Renal cortical epithelial cell (primary cell): ENCODE measurements around the gene TF. TPM values are rescaled to one million over a fixed set of nuclear protein-coding genes. Genes with fewer than 3 reads are reported as not detected.
A peak's percentile ranks its signal among the peaks of the same experiment; 100 is the strongest.

Source experiments
- DNase-seq: peaks from one replicate; pipeline ENCODE4 v3.0.0-alpha.2; 2011; ENCODE audit warnings: low read depth
- total RNA-seq: library from RNA; depleted of rRNA; stranded (reverse); fragments of >200 nt; gene quantifications from 2 replicates; pipeline ENCODE4 v1.2.3, GENCODE V29; 2014

Gene TF
- total RNA-seq, 1 donor from 2014 or later, result under 0.01 TPM

- no peak for DNase-seq
These were observed 59.1 kb downstream of the TF start for GRCh38 chr3:133805384-133805701.

- peak; percentile 85 for DNase-seq
These were observed 59.7 kb downstream of the TF start, which contains the start of gene SRPRB for GRCh38 chr3:133805702-133806475. Gene SRPRB, plus strand, starts transcription at chr3:133805815. Its CDS starts 34 bp downstream, at chr3:133805849.

- DNase-seq, result no peak
These were observed 66.7 kb downstream of the TF start for GRCh38 chr3:133812872-133813271.

GRCh38 chr3:133815386-133815785, 69.2 kb downstream of the TF start:
- no peak for DNase-seq

- DNase-seq, result no peak
These were observed 73.9 kb downstream of the TF start for GRCh38 chr3:133820129-133820528.

- peak; percentile 76 for DNase-seq
These were observed 74.9 kb downstream of the TF start for GRCh38 chr3:133820889-133821675.

- peak; percentile 96 for DNase-seq
These were observed 75.8 kb downstream of the TF start for GRCh38 chr3:133821767-133822638.

GRCh38 chr3:133824961-133825485, 78.8 kb downstream of the TF start:
- DNase-seq, result no peak

GRCh38 chr3:133825969-133826727, 80.0 kb downstream of the TF start:
- no peak for DNase-seq

- DNase-seq, result no peak
These were observed 80.9 kb downstream of the TF start for GRCh38 chr3:133827136-133827535.

- DNase-seq, result no peak
These were observed 81.5 kb downstream of the TF start for GRCh38 chr3:133827684-133828083.

- no peak for DNase-seq
These were observed 82.5 kb downstream of the TF start for GRCh38 chr3:133828576-133829309.

- no peak for DNase-seq
These were observed 83.1 kb downstream of the TF start for GRCh38 chr3:133829310-133829707.

- DNase-seq, result no peak
These were observed 83.9 kb downstream of the TF start for GRCh38 chr3:133830071-133830470.

GRCh38 chr3:133831966-133832801, 86.0 kb downstream of the TF start:
- no peak for DNase-seq

GRCh38 chr3:133832802-133833144, 86.6 kb downstream of the TF start:
- no peak for DNase-seq

GRCh38 chr3:133833267-133833666, 87.1 kb downstream of the TF start:
- no peak for DNase-seq

GRCh38 chr3:133833880-133834620, 87.9 kb downstream of the TF start:
- DNase-seq, result no peak
